Astrocyte (in vitro differentiated cells and primary cell): ENCODE results near the gene MCMBP. TPM values are rescaled to one million over a fixed set of nuclear protein-coding genes. Genes with fewer than 3 reads are reported as not detected.
"Not testable (repeated sequence)": the region's sequence is repeated elsewhere in the genome, so short reads cannot be mapped to it uniquely, and the experiment has no call there.

Experiments
- DNase-seq: peaks from one replicate; pipeline ENCODE4 v3.0.0-alpha.2; 2010; ENCODE audit warnings: low read depth
- FAIRE-seq: peaks from 2 replicates; lab custom pipeline; 2011; peaks lifted over from hg19 to GRCh38; lab: Jason Lieb, UNC
- H2AFZ ChIP-seq: 2 replicates; pipeline ENCODE4 v1.6.0; 2012; ENCODE audit warnings: low read depth, low read length, inconsistent platforms
- H3K27ac ChIP-seq: 2 replicates; pipeline ENCODE4 v1.5.1; 2011; ENCODE audit warnings: low read depth, low read length, inconsistent platforms
- H3K27me3 ChIP-seq: 2 replicates; pipeline ENCODE4 v1.6.0; 2011; ENCODE audit warnings: low read length, inconsistent platforms; ENCODE audit not compliant: insufficient read depth
- H3K36me3 ChIP-seq: 2 replicates; pipeline ENCODE4 v1.5.1; 2011; ENCODE audit warnings: low read length, inconsistent platforms; ENCODE audit not compliant: insufficient read depth
- H3K4me1 ChIP-seq: 2 replicates; pipeline ENCODE4 v1.5.1; 2011; ENCODE audit warnings: low read length, inconsistent platforms; ENCODE audit not compliant: insufficient read depth
- H3K4me2 ChIP-seq: 2 replicates; pipeline ENCODE4 v1.6.0; 2012; ENCODE audit warnings: low read length, inconsistent platforms
- H3K4me3 ChIP-seq: 2 replicates; pipeline ENCODE4 v1.5.1; 2011; ENCODE audit warnings: low read depth, mild to moderate bottlenecking, low read length, inconsistent platforms; ENCODE audit not compliant: insufficient read depth
- H3K79me2 ChIP-seq: 2 replicates; pipeline ENCODE4 v1.6.0; 2012; ENCODE audit warnings: mild to moderate bottlenecking, low read length, inconsistent platforms; ENCODE audit not compliant: insufficient read depth
- H3K9ac ChIP-seq: 2 replicates; pipeline ENCODE4 v1.6.0; 2012; ENCODE audit warnings: mild to moderate bottlenecking, low read length, inconsistent platforms
- H3K9me3 ChIP-seq: 2 replicates; pipeline ENCODE4 v1.5.1; 2012; ENCODE audit warnings: low read depth, mild to moderate bottlenecking, low read length, inconsistent platforms; ENCODE audit not compliant: insufficient read depth
- H4K20me1 ChIP-seq: 2 replicates; pipeline ENCODE4 v1.6.0; 2012; ENCODE audit warnings: low read length, inconsistent platforms; ENCODE audit not compliant: insufficient read depth
- H3K27ac Mint-ChIP-seq: one replicate; pipeline ENCODE4 v1.8.0; 2021; ENCODE audit warnings: mild to moderate bottlenecking, mixed read lengths; ENCODE audit not compliant: unreplicated experiment
- H3K27me3 Mint-ChIP-seq: one replicate; pipeline ENCODE4 v1.8.0; 2021; ENCODE audit warnings: low read depth, mixed read lengths; ENCODE audit not compliant: unreplicated experiment
- H3K36me3 Mint-ChIP-seq: one replicate; pipeline ENCODE4 v1.8.0; 2021; ENCODE audit warnings: low read depth, mixed read lengths; ENCODE audit not compliant: unreplicated experiment
- H3K4me1 Mint-ChIP-seq: one replicate; pipeline ENCODE4 v1.8.0; 2021; ENCODE audit warnings: low read depth, mixed read lengths; ENCODE audit not compliant: unreplicated experiment
- H3K4me3 Mint-ChIP-seq: one replicate; pipeline ENCODE4 v1.8.0; 2021; ENCODE audit warnings: mild to moderate bottlenecking, moderate library complexity, mixed read lengths; ENCODE audit not compliant: unreplicated experiment
- H3K9me3 Mint-ChIP-seq: one replicate; pipeline ENCODE4 v1.8.0; 2021; ENCODE audit warnings: mild to moderate bottlenecking, mixed read lengths; ENCODE audit not compliant: unreplicated experiment
- EZH2 ChIP-seq: IDR thresholded peaks from 2 replicates; pipeline ENCODE4 v1.6.1; 2012; ENCODE audit warnings: mild to moderate bottlenecking, low read length, inconsistent platforms; ENCODE audit not compliant: insufficient read depth
- total RNA-seq: library from RNA; stranded (reverse); gene quantifications from 2 replicates; pipeline ENCODE4 v1.2.1, GENCODE V29; 2021
- TF ChIP-seq, protein P1 (sequence below): IDR thresholded peaks from 2 replicates; pipeline ENCODE4 v1.5.1; 2011; ENCODE audit warnings: low read depth, mild to moderate bottlenecking, inconsistent platforms, low read length, moderate library complexity; ENCODE audit not compliant: insufficient read depth

The MCMBP gene
- total RNA-seq, 1 donor from 2014 or later = 40.9 TPM

DNA sequence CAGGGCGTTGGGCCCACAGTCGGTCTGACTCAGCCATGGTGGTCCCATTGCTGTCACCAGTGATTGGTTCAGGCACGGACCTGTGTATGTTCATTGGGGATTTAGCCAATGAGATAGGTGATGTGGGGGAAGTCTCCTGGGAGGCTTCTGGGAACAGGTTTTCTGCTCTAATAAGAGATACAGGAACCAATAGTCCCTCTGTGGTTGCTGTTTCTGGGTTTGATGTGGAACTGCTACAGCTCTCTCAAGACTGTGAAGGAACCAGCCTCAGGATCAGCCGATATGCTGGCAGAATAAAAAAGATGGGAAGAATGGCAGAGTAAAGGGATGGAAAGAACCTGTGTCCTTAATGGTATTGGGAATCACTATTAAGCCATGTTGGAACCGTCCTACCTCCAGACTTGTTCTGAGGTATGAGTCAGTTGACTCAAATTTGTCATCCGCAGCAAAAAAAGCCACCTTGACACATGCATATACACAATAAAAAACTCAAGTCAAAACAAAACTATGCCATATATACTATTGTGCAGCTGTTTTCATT is 70.6 kb downstream of the MCMBP start:
- Histone ChIP-seq H3K4me3 (no peak overlapping the region), H3K36me3 (peaks cover 5% of the 10 kb centered on the region), H3K27ac (no peak overlapping the region), H3K4me1 (peaks cover 10% of the 10 kb centered on the region), H3K9ac (no peak overlapping the region), H4K20me1 (no peaks in the 10 kb centered on the region), H3K9me3 (no peaks in the 10 kb centered on the region), H2AFZ (no peak overlapping the region), H3K79me2 (no peaks in the 10 kb centered on the region), H3K27me3 (no peaks in the 10 kb centered on the region), H3K4me2 (no peak overlapping the region)
- no peaks in the 10 kb centered on the region for H3K9me3 Mint-ChIP-seq
- TF ChIP-seq EZH2 = no peak
- TF ChIP-seq, protein P1, sequence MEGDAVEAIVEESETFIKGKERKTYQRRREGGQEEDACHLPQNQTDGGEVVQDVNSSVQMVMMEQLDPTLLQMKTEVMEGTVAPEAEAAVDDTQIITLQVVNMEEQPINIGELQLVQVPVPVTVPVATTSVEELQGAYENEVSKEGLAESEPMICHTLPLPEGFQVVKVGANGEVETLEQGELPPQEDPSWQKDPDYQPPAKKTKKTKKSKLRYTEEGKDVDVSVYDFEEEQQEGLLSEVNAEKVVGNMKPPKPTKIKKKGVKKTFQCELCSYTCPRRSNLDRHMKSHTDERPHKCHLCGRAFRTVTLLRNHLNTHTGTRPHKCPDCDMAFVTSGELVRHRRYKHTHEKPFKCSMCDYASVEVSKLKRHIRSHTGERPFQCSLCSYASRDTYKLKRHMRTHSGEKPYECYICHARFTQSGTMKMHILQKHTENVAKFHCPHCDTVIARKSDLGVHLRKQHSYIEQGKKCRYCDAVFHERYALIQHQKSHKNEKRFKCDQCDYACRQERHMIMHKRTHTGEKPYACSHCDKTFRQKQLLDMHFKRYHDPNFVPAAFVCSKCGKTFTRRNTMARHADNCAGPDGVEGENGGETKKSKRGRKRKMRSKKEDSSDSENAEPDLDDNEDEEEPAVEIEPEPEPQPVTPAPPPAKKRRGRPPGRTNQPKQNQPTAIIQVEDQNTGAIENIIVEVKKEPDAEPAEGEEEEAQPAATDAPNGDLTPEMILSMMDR = no peak
- DNase-seq (no peak), FAIRE-seq (no peak)
- H3K4me3 Mint-ChIP-seq = no peak overlapping the region
- no peaks in the 10 kb centered on the region for H3K36me3 Mint-ChIP-seq
- peaks cover 44% of the 10 kb centered on the region for H3K4me1 Mint-ChIP-seq
- H3K27me3 Mint-ChIP-seq = no peaks in the 10 kb centered on the region
- H3K27ac Mint-ChIP-seq = peak overlapping the region; percentile 85

DNA sequence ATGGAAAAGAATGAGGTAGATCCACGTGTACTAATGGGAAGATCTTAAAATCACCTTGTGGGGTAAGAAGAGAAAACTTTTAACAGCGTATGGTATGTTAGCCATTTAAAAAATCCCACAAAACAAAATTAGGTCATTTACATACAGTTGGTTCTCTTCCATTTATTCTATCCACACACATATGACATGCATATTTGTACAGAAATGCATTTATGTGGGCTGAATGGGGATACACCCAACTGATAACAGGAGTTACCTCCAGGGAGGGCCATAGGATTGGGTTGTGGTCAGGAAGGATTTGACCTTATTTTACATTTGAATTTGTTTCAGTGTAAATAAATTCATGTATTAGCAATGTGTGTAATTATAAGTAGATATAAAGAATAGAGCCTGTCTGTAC is 71.5 kb downstream of the MCMBP start:
- H3K79me2 ChIP-seq = no peaks in the 10 kb centered on the region
- H3K36me3 Mint-ChIP-seq = no peaks in the 10 kb centered on the region
- H3K4me1 Mint-ChIP-seq = peaks cover 39% of the 10 kb centered on the region

DNA sequence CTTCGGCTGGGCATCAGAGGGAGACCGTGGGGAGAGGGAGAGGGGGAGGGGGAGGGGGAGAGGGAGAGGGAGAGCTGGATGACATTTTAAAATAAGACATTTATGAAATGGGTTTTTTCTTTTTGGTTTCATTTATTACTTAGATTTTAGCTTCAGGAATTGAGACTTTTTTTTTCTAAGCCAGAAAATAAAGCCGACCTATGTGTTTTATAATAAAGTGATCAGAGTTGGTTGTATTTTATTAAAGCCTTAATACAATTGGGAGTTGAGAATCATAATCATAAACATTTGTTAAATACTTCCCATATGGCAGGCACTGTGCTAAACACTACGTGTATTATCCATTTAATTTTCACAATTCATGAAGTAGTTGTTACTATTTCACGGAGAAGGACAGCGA is 76.6 kb downstream of the MCMBP start:
- TF ChIP-seq EZH2 = no peak
- TF ChIP-seq, protein P1 = no peak
- Mint-ChIP-seq H3K4me1 (peaks cover 10% of the 10 kb centered on the region), H3K27ac (no peak overlapping the region), H3K36me3 (no peaks in the 10 kb centered on the region), H3K4me3 (no peak overlapping the region), H3K9me3 (no peaks in the 10 kb centered on the region), H3K27me3 (no peaks in the 10 kb centered on the region)
- FAIRE-seq (no peak), DNase-seq (no peak)
- Histone ChIP-seq H3K9me3 (no peaks in the 10 kb centered on the region), H3K9ac (no peak overlapping the region), H3K36me3 (peaks cover 7% of the 10 kb centered on the region), H3K4me1 (no peaks in the 10 kb centered on the region), H3K4me2 (no peak overlapping the region), H3K27ac (no peak overlapping the region), H3K27me3 (no peaks in the 10 kb centered on the region), H4K20me1 (no peaks in the 10 kb centered on the region), H3K79me2 (no peaks in the 10 kb centered on the region), H2AFZ (no peak overlapping the region), H3K4me3 (no peak overlapping the region)

More for the DNA sequence above, 71.5 kb downstream of the MCMBP start:
- H3K4me3 ChIP-seq = no peak overlapping the region
- TF ChIP-seq, protein P1 = no peak
- TF ChIP-seq EZH2 = no peak
- H3K27ac ChIP-seq = no peak overlapping the region
- H3K4me2 ChIP-seq = no peak overlapping the region
- peaks cover 9% of the 10 kb centered on the region for H3K4me1 ChIP-seq
- H4K20me1 ChIP-seq = no peaks in the 10 kb centered on the region
- DNase-seq = no peak
- Mint-ChIP-seq H3K27ac (no peak overlapping the region), H3K27me3 (no peaks in the 10 kb centered on the region), H3K9me3 (no peaks in the 10 kb centered on the region), H3K4me3 (no peak overlapping the region)
- H2AFZ ChIP-seq = no peak overlapping the region
- peaks cover 7% of the 10 kb centered on the region for H3K36me3 ChIP-seq
- no peak overlapping the region for H3K9ac ChIP-seq
- FAIRE-seq = no peak
- no peaks in the 10 kb centered on the region for H3K27me3 ChIP-seq
- H3K9me3 ChIP-seq = no peaks in the 10 kb centered on the region

DNA sequence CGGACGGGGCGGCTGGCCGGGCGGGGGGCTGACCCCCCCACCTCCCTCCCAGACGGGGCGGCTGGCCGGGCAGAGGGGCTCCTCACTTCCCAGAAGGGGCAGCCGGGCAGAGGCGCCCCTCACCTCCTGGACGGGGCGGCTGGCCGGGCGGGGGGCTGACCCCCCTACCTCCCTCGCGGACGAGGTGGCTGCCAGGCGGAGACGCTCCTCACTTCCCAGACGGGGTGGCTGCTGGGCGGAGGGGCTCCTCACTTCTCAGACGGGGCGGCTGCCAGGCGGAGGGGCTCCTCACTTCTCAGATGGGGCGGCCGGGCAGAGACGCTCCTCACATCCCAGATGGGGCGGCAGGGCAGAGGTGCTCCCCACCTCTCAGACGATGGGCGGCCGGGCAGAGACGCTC is 77.5 kb downstream of the MCMBP start:
- H3K27me3 Mint-ChIP-seq, H3K36me3 Mint-ChIP-seq, H3K4me3 Mint-ChIP-seq, FAIRE-seq, H2AFZ ChIP-seq, H3K4me3 ChIP-seq, H4K20me1 ChIP-seq, H3K4me1 Mint-ChIP-seq, H3K79me2 ChIP-seq, H3K27ac ChIP-seq, H3K9me3 ChIP-seq, H3K27ac Mint-ChIP-seq, H3K4me2 ChIP-seq, H3K27me3 ChIP-seq, DNase-seq, H3K36me3 ChIP-seq, H3K4me1 ChIP-seq, H3K9me3 Mint-ChIP-seq, H3K9ac ChIP-seq: not testable (repeated sequence)
